Measurements from ENCODE around the gene ALK.

GRCh38 chr2:29394311-29394980, 526.9 kb downstream of the ALK start:
- no peak for TF ChIP-seq CTCF (IDR thresholded peaks at IDR 0.05)
- no peak for TF ChIP-seq POLR2A (IDR thresholded peaks at IDR 0.05)
